Neural cell (in vitro differentiated cells): ENCODE results near the gene ATOSB.

ENCODE experiments used
- MXI1 ChIP-seq: fragments of 450-650 bp; conservative IDR thresholded peaks from 2 replicates; pipeline ENCODE4 v1.6.1; 2014; ENCODE audit warnings: antibody characterized with exemption, mild to moderate bottlenecking; ENCODE audit not compliant: poor library complexity, severe bottlenecking
- TF ChIP-seq, protein P1 (sequence below): fragments of 450-650 bp; IDR thresholded peaks from 2 replicates; pipeline ENCODE4 v1.5.1; 2014; ENCODE audit warnings: antibody characterized with exemption, mild to moderate bottlenecking, moderate library complexity; ENCODE audit not compliant: poor library complexity, severe bottlenecking

- TF ChIP-seq, protein P1, sequence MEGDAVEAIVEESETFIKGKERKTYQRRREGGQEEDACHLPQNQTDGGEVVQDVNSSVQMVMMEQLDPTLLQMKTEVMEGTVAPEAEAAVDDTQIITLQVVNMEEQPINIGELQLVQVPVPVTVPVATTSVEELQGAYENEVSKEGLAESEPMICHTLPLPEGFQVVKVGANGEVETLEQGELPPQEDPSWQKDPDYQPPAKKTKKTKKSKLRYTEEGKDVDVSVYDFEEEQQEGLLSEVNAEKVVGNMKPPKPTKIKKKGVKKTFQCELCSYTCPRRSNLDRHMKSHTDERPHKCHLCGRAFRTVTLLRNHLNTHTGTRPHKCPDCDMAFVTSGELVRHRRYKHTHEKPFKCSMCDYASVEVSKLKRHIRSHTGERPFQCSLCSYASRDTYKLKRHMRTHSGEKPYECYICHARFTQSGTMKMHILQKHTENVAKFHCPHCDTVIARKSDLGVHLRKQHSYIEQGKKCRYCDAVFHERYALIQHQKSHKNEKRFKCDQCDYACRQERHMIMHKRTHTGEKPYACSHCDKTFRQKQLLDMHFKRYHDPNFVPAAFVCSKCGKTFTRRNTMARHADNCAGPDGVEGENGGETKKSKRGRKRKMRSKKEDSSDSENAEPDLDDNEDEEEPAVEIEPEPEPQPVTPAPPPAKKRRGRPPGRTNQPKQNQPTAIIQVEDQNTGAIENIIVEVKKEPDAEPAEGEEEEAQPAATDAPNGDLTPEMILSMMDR, result no peak
- TF ChIP-seq MXI1, result no peak
Measured at GRCh38 chr9:35106343-35106730, 9.3 kb downstream of the ATOSB start.
